Measurements from ENCODE around the gene KCTD10.
A peak's percentile ranks its signal among the peaks of the same experiment; 100 is the strongest.

Gene KCTD10

DNA sequence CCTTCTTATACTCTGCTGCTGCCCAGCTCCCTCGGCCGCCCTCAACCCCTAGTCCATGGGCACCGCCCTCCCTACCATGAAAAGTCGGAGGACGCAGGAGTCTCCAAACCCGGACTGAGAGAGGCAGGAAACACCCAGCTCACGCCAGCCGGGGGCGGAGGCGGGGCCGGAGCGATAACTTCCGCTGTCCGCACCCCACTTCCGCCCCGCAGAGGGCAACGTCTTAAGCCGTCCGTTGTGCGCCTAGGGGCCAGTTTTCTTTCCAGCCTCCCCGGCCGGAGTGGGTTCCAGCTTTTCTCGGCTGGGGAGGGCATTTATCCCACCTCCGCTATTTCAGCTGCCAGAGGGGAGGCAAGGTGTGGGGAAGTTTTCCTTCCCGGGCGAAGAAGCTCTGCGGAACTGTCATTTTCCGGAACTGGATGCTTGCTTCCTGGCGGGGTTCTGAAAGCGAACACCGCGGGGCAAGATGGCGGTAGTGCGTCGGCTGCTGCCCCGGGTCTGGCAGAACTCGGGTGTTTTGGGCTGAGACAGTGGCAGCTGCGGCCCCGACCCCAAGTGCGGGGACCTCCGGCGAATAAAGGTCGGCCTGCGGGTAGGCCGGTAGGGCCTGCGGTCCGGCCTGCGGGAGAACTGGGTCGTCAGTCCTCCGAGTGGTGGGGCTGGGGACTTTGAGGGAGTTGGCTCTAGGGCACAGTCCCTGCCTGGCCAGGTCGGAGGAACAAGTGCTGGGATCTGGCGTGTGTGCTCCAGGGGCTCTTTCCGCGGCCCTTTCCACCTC is at the start of gene KCTD10, which contains the start of gene UBE3B:
KCTD10 (minus strand) TSS at position 116 of the 778 bp plus-strand sequence; CDS start at position 78, 38 bp downstream.
UBE3B (plus strand) TSS at position 450 of the 778 bp plus-strand sequence. CDS start 5,918 bp downstream, outside the sequence.
- DNase-seq (ENCODE audit: low read depth in 2 of 2) = peak; percentile 83

- no peak for DNase-seq (ENCODE audit: low read depth in 2 of 2)
Measured at GRCh38 chr12:109525279-109525585, 48.1 kb upstream of the KCTD10 start.

DNA sequence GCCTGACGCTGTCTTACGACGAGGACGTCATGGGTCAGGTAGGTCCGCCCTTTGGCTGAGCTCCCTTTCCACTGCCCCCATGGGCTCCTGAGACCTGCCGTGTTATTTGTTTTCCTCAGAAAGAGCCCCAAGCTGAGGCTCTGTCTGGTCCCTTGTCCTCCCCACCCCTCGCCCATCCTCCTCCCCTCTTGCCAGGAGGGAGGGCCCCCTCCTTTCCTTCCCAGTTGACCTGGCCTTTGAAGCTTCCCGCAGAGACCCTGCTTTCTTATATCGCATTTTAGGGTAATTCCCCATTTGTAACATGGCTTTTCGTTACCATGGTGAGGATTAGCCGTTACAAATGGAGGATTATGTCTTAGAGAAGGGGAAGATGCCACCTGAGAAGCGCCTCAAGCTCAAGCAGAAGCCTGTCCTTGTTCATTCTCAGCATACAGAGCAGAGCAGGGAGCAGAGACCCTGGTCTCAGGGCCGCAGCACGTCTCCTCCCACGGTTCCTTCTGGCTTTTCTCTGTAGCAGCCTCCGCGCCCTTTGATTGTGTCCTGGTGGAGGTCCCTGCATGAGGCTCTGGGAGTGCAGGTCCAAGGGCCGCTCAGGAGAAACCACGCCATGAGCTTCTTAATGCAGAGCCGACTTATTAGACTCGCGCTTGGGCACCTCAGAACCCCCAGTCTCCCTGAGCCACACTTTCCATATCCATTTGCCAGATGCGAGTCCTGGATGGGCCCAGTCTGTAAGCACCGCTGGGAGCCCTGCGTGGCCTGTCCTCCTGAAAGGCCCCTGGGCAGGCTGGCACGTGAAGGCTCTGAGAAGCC is 47.6 kb upstream of the KCTD10 start:
- DNase-seq (ENCODE audit: low read depth in 2 of 2) = no peak

- DNase-seq (ENCODE audit: low read depth in 2 of 2) = no peak
Measured at GRCh38 chr12:109523504-109523903, 46.4 kb upstream of the KCTD10 start.

- no peak for DNase-seq (ENCODE audit: low read depth in 2 of 2)
Measured at GRCh38 chr12:109523071-109523470, 46.0 kb upstream of the KCTD10 start.

- DNase-seq (ENCODE audit: low read depth in 2 of 2) = no peak
Measured at GRCh38 chr12:109521831-109522230, 44.7 kb upstream of the KCTD10 start.

- no peak for DNase-seq (ENCODE audit: low read depth in 2 of 2)
Measured at GRCh38 chr12:109519787-109520186, 42.7 kb upstream of the KCTD10 start.

- DNase-seq (ENCODE audit: low read depth in 2 of 2) = peak; percentile 11 to 33
Measured at GRCh38 chr12:109518820-109519665, 41.9 kb upstream of the KCTD10 start.

- no peak for DNase-seq (ENCODE audit: low read depth in 2 of 2)
Measured at GRCh38 chr12:109517619-109518018, 40.5 kb upstream of the KCTD10 start.

GRCh38 chr12:109513977-109514376 is 36.9 kb upstream of the KCTD10 start:
- DNase-seq (ENCODE audit: low read depth in 2 of 2) = no peak

- no peak for DNase-seq (ENCODE audit: low read depth in 2 of 2)
Measured at GRCh38 chr12:109513051-109513450, 36.0 kb upstream of the KCTD10 start.

DNA sequence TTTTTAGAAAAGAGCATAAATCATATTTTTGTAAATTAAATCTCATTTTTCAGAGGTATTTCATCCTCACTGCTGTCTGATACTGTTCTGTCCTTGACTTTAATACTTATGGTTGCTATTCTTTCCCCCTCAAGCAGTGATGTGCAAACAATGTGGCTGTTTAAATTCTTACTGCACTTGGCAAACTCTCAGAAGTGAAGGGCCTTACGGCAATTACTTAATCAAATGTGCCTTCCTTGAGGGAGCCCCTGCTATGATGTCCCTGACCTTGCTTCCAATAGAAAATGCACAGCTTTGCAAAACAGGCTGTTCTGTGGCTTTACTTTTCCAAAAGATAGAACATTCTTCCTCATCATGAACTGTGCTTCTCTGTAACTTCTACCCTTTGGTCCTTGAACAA is 35.5 kb upstream of the KCTD10 start:
- DNase-seq (ENCODE audit: low read depth in 2 of 2) = no peak

DNA sequence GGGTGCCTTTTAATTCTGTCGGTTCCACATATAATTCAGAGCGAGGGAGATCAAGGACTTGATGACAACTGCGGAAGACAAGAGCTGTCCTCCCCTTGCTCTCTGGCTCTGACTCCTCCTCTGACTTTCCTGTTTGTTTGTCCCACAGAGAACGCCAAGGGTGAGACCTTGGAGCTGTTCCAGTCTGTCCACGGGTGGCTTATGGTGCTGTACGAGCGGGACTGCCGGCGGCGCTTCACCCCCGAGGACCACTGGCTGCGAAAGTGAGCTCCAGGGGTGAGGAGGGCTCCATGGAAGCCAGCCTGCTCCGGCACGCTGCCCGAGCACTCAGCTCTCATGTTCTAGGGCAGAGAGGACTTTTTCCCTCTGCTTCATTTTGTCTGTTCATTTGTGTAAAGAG is 33.1 kb upstream of the KCTD10 start:
- no peak for DNase-seq (ENCODE audit: low read depth in 2 of 2)

GRCh38 chr12:109504068-109504467 is 27.0 kb upstream of the KCTD10 start:
- no peak for DNase-seq (ENCODE audit: low read depth in 2 of 2)

- DNase-seq (ENCODE audit: low read depth in 2 of 2) = no peak
Measured at GRCh38 chr12:109503611-109504010, 26.5 kb upstream of the KCTD10 start.

DNA sequence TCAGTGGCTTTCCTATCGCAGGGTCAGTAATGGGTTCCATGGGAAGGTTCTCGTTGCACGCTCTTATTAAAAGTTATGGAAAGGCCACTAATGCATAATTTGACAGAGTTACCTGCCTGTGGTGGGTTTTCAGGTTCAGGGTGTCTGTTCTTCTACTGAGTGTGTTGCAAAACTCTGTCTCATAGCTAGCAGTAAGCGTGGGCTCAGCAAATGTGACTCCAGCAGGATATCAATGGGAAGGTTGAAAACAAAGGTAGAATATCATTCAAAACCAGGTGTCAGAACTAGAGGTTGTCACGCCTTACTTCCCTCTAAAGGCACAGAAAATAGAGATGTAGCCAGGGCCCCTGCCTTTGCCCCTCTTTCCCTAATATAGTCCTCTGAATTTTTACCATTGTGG is 25.2 kb upstream of the KCTD10 start:
- no peak for DNase-seq (ENCODE audit: low read depth in 2 of 2)

DNA sequence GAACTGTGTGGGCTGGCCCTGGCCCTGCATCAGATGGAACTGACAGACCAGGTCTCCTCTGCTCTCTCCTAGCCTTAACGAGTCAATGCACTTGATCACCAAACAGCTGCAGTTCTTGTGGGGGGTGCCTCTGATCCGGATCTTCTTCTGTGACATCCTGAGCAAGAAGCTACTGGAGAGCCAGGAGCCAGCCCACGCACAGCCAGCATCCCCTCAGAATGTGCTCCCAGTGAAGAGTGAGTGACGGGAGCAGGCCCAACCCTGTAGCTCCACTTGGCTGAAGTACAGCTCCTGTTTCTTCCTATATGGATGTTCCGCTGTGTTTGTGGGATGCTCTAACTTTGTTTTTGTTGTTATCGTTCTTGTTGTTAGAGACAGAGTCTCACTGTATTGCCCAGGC is 24.2 kb upstream of the KCTD10 start:
- DNase-seq (ENCODE audit: low read depth in 2 of 2) = no peak

GRCh38 chr12:109500406-109501185 is 23.5 kb upstream of the KCTD10 start:
- no peak for DNase-seq (ENCODE audit: low read depth in 2 of 2)

DNA sequence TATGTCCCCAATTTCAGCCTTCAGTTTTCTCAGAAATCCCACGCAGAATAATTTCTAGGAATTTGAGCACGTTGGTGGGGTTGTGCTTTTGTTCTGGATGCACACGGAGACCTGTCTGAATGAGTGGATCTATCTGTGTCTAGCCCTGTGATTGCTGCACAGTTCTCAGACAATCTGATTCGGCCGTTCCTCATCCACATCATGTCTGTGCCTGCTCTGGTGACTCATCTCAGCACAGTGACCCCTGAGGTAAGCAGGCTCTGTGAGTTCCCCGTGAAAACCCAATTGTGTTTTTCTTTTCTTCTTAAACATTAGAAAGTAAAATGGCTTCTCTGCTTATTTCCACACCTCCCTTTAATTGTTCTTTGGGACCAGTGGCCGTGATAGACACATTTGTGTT is 20.6 kb upstream of the KCTD10 start:
- no peak for DNase-seq (ENCODE audit: low read depth in 2 of 2)

- DNase-seq (ENCODE audit: low read depth in 2 of 2) = no peak
Measured at GRCh38 chr12:109496306-109496705, 19.2 kb upstream of the KCTD10 start.

DNA sequence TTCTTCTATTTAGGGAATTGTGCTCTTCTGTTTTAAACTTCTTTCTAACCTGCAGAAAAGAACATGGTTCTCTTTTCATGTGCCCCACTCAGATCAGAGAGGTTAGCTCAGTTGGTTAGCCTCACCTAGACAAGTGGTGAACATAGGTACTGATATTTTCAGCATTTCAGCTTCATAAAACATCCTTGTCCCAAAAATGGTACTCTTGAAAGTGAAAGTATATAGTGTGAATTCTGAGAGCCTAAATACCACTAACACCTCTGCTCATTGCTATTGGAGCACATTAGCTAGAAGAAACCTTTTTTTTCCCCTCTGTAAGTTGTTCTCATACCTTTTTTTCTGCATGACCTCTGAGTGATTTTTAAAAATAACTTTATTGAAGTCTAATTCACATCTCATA is 17.9 kb upstream of the KCTD10 start:
- no peak for DNase-seq (ENCODE audit: low read depth in 2 of 2)

Data from stimulated activated CD8-positive, alpha-beta memory T cell treated with anti-CD3 and anti-CD28 coated beads, Interleukin-2, amount 100 ng/mL, for 48 hours (primary cell).